Activated CD4-positive, alpha-beta T cell treated with anti-CD3 and anti-CD28 coated beads, Interleukin-2, amount 50 U/mL, for 4 hours (primary cell): ENCODE data around the gene ZRANB1.

Source experiments
- DNase-seq, 2 experiments: peaks; one replicate each; pipeline ENCODE4 v3.0.0-alpha.2; 2020

The ZRANB1 gene

DNA sequence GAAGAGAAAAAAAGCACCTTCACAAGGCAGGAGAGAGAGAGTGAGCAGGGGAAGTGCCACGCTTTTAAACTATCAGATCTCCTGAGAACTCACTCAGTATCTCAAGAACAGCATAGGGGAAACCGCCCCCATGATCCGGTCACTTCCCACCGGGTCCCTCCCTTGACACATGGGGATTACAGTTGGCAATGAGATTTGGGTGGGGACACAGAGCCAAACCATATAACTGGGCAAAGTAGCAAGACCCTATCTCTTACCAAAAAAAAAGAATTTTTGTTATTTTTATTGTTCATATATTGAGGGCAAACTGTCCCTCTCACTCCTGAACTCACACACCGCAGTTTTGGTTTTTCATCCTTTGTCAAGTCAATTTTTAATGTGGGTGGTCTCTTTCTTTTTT is 18.2 kb upstream of the ZRANB1 start:
- DNase-seq = no peak

DNA sequence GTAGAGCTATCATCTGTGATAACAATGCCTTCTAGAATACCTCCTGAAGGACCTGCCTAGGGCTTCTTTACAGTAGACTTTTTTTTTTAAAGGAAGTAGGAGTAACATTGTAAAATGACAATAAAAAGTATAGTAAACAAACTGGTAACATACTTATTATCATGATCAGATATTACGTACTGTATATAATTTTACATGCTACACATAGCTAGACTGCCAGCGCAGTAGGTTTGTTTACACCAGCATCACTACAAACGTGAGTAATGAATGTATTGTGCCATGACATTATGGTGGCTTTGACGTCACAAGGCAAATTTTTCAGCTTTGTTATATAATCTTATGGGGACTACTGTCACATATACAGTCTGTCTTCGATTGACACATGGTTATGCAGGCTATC is 15.4 kb upstream of the ZRANB1 start:
- DNase-seq = no peak

- DNase-seq = no peak
Observed at GRCh38 chr10:124928087-124928486, 13.8 kb upstream of the ZRANB1 start.

DNA sequence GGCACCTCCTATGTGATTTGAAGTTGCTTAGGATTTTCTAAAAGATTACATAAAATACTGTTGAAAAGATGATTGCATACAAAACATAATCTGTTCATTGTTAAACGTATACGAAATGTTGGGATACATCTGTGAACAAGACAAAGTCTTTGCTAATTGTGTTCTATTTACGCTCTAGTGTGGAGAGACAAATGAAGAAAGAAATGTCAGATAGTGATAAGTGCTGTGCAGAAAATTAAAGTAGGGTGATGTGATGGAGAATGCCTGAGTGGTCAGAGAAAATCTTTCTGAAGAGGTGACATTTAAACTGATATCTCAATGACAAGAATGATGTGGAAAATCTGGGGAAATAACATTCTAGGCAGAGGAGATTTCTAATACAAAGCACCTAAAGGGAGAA is 13.4 kb upstream of the ZRANB1 start:
- DNase-seq = no peak

- no peak for DNase-seq
Observed at GRCh38 chr10:124935946-124936345, 6.0 kb upstream of the ZRANB1 start.

GRCh38 chr10:124936813-124937212 is 5.1 kb upstream of the ZRANB1 start:
- no peak for DNase-seq

GRCh38 chr10:124939290-124939689 is 2.6 kb upstream of the ZRANB1 start:
- DNase-seq = no peak

DNA sequence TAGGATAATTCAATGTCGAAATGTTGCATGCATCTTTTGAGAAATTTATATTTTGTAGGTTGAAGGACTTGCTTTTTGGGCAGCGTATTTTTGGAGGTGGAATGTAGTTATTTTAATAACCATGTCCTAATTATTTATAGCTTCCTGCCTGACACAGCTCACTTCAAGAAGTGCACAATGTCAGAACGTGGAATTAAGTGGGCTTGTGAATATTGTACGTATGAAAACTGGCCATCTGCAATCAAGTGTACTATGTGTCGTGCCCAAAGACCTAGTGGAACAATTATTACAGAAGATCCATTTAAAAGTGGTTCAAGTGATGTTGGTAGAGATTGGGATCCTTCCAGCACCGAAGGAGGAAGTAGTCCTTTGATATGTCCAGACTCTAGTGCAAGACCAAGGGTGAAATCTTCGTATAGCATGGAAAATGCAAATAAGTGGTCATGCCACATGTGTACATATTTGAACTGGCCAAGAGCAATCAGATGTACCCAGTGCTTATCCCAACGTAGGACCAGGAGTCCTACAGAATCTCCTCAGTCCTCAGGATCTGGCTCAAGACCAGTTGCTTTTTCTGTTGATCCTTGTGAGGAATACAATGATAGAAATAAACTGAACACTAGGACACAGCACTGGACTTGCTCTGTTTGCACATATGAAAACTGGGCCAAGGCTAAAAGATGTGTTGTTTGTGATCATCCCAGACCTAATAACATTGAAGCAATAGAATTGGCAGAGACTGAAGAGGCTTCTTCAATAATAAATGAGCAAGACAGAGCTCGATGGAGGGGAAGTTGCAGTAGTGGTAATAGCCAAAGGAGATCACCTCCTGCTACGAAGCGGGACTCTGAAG is 620 bp downstream of the ZRANB1 start:
- DNase-seq = no peak

- DNase-seq = no peak
Observed at GRCh38 chr10:124943301-124944092, 1.6 kb downstream of the ZRANB1 start.

- DNase-seq = no peak
Observed at GRCh38 chr10:124944982-124945381, 3.1 kb downstream of the ZRANB1 start.

GRCh38 chr10:124946945-124947344 is 5.0 kb downstream of the ZRANB1 start:
- no peak for DNase-seq

DNA sequence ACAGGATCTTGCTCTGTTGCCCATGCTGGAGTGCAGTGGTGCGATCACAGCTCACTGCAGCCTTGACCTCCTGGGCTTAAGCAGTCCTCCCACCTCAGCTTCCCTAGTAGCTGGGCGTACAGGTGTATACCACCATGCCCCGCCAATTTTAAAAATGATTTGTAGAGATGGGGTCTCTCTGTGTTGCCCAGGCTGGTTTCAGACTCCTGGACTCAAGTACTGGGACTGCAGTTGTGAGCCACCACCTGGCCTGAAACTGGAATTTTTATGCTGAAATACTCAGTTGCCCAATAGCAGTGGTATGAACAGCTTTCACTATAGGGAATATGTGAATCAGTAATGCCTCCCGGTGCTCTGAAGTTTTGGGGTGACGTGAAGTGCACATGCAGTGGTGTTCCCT is 7.6 kb downstream of the ZRANB1 start:
- DNase-seq = no peak

GRCh38 chr10:124952123-124952522 is 10.2 kb downstream of the ZRANB1 start:
- no peak for DNase-seq

DNA sequence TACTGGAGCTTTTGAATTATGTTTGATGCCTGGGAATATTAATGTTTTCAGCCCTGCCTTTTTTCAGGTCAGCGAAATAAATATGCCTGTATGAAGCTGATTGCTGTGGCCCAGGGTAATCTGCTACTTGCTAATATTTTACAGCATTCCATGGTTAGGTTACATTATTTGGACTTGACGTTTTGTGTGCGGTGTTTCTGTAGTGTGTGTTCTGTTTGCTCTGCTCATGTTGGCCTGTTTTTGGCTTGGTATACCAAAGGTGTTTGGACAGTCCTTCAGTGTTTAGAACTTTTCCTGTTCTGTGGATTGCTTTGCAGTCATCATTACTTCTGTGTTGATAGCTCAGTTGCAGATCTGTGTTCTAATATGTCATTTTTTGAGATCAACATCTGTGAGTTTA is 11.5 kb downstream of the ZRANB1 start:
- DNase-seq = no peak

- no peak for DNase-seq
Observed at GRCh38 chr10:124955243-124955642, 13.3 kb downstream of the ZRANB1 start.

DNA sequence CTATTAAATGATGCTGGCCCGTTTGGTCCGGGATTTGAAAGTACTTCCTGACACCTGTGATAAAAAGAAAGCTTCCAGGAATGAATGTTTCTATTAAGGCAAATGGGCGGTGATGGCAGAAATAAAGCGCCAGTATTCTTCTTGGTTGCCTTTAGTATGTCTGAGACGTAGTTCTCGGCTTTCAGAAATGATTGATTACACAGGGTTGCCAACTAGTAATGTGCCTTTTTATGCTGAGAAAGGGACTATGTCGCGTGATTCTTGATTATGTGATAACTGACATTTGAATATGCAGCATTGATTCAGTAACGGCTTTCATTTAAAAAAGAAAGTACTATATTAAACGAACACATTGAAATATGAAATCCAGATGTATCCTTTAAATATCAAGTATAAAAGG is 13.9 kb downstream of the ZRANB1 start:
- DNase-seq = no peak

DNA sequence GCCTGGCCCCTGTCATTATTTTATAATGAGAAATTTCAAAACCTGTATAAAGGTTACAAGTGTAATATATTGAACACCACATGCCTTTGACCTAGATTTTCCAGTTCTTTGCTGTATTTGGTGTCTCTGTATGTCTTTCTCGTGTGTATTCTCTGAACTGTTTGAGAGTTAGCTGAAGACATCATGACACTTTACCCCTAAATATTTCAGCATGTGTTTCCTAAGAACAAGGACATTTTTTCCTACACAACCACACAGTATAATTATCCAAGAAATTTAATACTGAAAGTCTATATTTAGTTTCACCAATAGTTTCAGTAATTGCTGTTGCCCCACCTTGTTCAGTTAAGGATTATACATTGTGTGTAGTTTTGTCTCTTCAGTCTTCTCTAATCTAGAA is 14.8 kb downstream of the ZRANB1 start:
- DNase-seq = no peak

- no peak for DNase-seq
Observed at GRCh38 chr10:124957404-124957947, 15.6 kb downstream of the ZRANB1 start.

DNA sequence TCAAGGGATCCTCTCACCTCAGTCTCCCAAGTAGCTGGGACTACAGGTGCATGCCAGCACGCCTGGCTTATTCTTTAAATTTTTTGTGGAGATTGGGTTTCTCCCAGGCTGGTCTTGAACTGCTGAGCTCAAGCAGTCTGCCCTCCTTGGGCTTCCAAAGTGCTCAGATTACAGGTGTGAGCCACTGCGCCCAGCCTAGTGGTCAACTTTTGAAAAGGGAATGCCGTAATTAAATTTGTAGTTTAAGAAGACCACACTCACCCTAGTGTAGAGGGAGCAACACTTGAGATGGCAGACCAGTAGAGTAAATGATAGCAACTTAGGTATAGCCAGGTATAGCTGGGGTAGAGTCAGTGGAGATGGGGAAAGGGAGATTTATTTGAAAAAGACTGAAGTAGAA is 17.6 kb downstream of the ZRANB1 start:
- DNase-seq = no peak

- DNase-seq = no peak
Observed at GRCh38 chr10:124961248-124961570, 19.3 kb downstream of the ZRANB1 start.

DNA sequence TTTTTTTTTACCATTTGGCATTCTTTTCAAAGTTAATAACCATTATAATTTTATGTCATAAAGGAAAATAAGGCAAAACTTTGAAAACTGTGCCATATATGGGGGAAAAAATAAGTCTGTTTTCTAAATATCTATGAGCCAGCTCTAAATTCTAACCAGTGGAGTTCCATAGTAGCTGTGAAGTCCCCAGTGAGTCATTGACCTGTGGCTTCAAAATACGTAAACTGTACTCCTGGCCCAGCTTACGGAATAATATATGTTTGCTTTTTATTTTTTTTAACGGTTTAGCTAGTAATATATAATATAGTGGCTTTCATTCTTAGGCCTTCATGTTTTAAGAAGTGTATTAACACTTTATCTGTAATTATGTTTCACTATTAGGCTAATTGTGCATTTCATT is 20.5 kb downstream of the ZRANB1 start:
- no peak for DNase-seq

- no peak for DNase-seq
Observed at GRCh38 chr10:124963866-124964720, 22.2 kb downstream of the ZRANB1 start.

DNA sequence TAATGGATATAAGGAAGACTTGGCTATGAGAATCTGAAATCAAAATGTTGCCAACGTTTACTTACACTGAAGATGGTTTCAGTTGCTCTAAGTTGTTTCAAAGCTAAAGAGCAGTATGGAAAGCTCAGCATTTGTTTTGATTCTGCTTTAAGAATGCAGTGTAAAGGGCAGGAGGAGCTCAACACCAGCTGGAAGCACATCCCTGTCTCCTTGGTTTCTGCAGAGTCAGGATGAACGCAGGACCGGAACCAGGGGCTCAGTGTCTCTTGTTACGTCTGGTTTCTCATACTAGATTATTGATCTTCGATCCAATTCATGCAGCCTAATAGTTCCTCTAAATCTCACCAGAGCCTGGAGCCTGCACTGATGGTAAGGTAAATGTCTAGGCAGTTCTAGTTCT is 24.1 kb downstream of the ZRANB1 start:
- no peak for DNase-seq
